Central memory CD8-positive, alpha-beta T cell (primary cell): ENCODE data around the gene CITED1.

Experiments used
- ATAC-seq: fragments of 150-1000 bp; cut with Tn5 transposase; replicated peaks from 2 replicates; pipeline ENCODE4 v1.10.0; 2022; ENCODE audit warnings: mild to moderate bottlenecking, moderate FRiP score, moderate number of reproducible peaks; ENCODE audit not compliant: poor library complexity, severe bottlenecking; ENCODE audit errors: extremely low read depth
- DNase-seq, 2 donors: peaks; one replicate each; pipeline ENCODE4 v3.0.0; 2021; ENCODE audit warnings: low spot score in 2 of 2
- H3K27ac Mint-ChIP-seq: one replicate; pipeline ENCODE4 v1.8.0; 2022; ENCODE audit warnings: low read depth, mild to moderate bottlenecking, moderate library complexity, mixed read lengths
- H3K27me3 Mint-ChIP-seq: one replicate; pipeline ENCODE4 v1.8.0; 2022; ENCODE audit warnings: mixed read lengths
- H3K36me3 Mint-ChIP-seq: one replicate; pipeline ENCODE4 v1.8.0; 2022; ENCODE audit warnings: mild to moderate bottlenecking, moderate library complexity, mixed read lengths; ENCODE audit not compliant: insufficient read depth
- H3K4me1 Mint-ChIP-seq: one replicate; pipeline ENCODE4 v1.8.0; 2022; ENCODE audit warnings: mixed read lengths
- H3K4me3 Mint-ChIP-seq: one replicate; pipeline ENCODE4 v1.8.0; 2022; ENCODE audit warnings: mild to moderate bottlenecking, moderate library complexity, mixed read lengths
- H3K9me3 Mint-ChIP-seq: one replicate; pipeline ENCODE4 v1.8.0; 2022; ENCODE audit warnings: mixed read lengths

Gene CITED1

DNA sequence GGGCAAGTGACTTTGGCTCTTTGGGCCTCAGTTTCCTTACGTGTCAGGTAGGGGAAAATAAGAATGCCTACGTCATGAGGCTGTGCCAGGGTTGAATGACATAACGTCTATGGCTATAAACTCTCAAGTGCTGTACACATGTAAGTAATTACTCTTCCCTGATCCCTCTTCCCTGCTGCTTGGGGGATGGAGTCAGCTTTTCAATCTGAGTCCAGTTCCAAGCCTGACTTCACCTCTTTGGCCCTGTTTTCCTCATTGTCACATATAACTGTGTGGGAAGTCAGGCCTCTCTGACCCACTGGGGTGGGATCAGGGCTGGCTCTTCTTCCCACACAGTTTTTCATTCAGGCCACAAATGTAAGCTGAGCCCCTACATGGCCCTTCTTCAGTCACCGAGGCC lies 11.4 kb upstream of the CITED1 start:
- Mint-ChIP-seq H3K9me3 (no peaks in the 10 kb centered on the region), H3K27me3 (no peaks in the 10 kb centered on the region), H3K36me3 (no peaks in the 10 kb centered on the region), H3K4me3 (no peak overlapping the region), H3K27ac (no peak overlapping the region), H3K4me1 (no peaks in the 10 kb centered on the region)
- ATAC-seq (no peak), DNase-seq (no peak)

DNA sequence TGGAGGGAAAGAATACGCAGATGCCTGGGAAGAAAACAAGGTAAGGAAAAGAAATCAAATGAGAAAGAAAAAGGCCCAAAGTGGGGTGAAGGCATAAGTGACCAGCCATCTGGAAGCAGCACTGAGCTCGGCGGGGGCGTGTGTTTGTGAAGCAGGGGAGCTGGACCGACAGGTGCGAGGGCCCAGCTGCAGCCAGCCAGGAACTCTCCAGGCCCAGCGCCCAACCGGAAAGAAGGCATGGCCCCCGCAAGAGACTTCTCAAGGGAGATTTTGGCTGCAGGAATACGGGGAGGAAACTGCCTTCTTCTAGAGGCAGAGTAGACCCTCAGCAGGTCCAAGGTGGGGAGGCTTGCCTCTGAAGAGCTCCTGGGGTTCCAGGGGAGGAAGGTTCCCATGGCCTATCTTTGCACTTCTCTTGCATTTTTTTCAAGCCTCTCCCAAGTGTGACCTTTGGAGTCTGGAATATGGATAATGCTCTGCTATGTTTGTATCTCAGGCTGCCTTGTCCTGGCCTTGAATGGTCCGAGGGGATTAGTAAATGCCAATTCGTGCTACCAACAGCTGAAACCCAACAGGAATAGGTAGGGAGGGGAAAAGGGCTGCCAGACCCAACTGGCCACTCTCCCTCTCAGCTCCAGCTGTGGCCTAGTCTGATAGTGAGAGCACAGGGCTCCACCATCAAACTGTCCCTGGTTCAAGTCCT lies 10.8 kb upstream of the CITED1 start:
- Mint-ChIP-seq H3K9me3 (no peaks in the 10 kb centered on the region), H3K27ac (no peak overlapping the region), H3K4me1 (no peaks in the 10 kb centered on the region), H3K27me3 (no peaks in the 10 kb centered on the region), H3K4me3 (no peak overlapping the region), H3K36me3 (no peaks in the 10 kb centered on the region)
- no peak for ATAC-seq
- DNase-seq: no peak

DNA sequence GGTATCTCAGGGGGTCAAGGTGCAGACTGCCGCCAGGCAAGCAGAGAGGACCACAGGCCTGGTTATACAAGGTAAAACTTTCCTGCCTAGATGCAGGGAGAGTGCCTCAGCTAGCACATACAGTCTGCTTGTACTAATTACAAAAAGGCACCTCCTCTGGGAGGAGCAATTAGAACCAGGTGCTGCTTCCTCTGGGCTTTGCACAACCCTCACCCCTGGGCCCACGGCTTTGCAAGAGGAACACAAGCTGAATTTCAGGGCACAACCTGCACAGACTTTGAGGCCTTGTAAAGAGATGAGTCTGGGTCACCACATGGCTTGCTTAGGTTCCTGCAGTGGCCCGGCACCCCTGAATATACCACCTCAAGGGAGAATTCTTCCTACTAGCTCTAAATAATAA lies 9.2 kb upstream of the CITED1 start:
- no peaks in the 10 kb centered on the region for H3K27me3 Mint-ChIP-seq
- no peak overlapping the region for H3K4me3 Mint-ChIP-seq
- ATAC-seq (no peak), DNase-seq (no peak)
- H3K9me3 Mint-ChIP-seq: no peaks in the 10 kb centered on the region
- H3K36me3 Mint-ChIP-seq: no peaks in the 10 kb centered on the region
- no peak overlapping the region for H3K27ac Mint-ChIP-seq
- H3K4me1 Mint-ChIP-seq: no peaks in the 10 kb centered on the region

DNA sequence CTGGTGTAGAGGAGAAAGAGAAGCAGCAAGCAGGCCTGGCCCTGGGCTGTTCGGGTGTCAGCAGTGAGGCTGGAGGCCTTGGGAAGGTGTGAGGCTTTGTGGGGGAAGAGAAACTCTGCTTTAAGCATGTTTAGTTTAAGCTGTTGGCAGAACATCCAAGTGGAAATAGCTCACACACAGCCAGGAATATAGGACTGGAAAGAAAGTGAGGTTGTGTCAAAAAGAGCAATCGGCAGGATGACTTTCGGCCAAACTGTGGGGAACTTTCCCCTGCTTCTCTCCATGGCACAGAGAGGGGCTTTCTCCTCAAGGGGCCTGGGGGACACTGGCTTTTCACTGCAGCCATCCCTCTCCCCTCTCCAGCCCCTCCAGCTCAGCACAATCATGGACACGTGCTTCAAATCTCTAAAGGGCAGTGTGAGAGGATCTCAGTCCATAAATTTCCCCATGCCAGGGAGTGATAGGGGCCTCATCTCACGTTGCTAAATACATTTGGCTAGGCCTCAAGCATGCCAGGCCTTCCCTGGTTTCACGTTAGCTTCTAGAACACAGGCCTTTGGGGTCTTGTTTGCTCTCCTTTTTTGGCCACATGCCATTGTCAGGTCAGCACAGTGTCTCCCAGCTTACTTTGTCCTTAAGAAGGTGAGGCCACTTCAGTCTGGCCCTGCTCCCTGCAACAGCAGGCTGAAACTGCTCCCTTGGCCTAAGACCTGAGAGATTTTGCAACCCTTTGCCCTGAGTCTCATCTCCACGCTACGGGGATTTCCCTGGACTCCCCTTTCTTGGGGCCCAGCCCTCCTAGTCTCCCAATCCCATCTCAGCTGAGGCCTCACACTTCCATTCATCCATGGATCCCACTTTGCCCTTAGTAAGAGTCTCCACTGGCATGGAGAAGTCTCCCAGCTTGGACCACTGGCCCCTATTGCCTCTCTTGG lies 8.3 kb upstream of the CITED1 start:
- H3K36me3 Mint-ChIP-seq: no peaks in the 10 kb centered on the region
- H3K9me3 Mint-ChIP-seq: no peaks in the 10 kb centered on the region
- H3K4me1 Mint-ChIP-seq: no peaks in the 10 kb centered on the region
- no peak overlapping the region for H3K4me3 Mint-ChIP-seq
- ATAC-seq (no peak), DNase-seq (no peak)
- H3K27ac Mint-ChIP-seq: no peak overlapping the region
- no peaks in the 10 kb centered on the region for H3K27me3 Mint-ChIP-seq

DNA sequence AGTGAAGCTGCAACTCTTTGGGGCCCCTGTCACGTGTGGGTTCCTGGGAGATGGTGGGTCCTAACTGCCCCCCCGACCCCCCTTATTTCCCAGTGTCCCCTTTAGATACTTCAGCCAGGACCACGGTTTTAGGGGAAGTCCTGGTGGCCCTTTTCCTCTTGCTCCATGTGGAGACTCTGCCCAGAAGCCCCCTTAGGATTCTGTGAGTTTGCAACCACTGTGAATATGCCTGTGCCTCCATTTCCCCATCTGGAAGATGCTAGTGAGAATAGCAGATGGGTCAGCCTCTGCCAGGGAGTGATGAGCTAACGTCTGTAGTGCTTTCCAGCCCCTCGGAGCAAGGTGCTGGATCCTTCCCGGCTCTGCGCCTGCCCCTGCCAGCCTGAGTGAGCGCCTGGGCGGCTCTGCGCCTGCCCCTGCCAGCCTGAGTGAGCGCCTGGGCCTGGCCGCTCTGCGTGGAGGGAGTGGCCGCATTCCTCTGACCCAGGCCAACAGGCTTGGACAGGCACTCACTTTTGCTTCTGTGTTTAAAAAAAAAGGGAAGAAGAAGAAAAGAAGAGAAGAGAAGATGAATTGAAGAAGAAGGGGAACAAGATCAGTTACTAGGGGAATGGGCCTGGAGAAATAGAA lies 6.7 kb upstream of the CITED1 start:
- ATAC-seq (no peak), DNase-seq (no peak)
- Mint-ChIP-seq H3K4me3 (no peak overlapping the region), H3K4me1 (peaks cover 12% of the 10 kb centered on the region), H3K36me3 (no peaks in the 10 kb centered on the region), H3K27ac (no peak overlapping the region), H3K27me3 (peaks cover 12% of the 10 kb centered on the region), H3K9me3 (no peaks in the 10 kb centered on the region)

DNA sequence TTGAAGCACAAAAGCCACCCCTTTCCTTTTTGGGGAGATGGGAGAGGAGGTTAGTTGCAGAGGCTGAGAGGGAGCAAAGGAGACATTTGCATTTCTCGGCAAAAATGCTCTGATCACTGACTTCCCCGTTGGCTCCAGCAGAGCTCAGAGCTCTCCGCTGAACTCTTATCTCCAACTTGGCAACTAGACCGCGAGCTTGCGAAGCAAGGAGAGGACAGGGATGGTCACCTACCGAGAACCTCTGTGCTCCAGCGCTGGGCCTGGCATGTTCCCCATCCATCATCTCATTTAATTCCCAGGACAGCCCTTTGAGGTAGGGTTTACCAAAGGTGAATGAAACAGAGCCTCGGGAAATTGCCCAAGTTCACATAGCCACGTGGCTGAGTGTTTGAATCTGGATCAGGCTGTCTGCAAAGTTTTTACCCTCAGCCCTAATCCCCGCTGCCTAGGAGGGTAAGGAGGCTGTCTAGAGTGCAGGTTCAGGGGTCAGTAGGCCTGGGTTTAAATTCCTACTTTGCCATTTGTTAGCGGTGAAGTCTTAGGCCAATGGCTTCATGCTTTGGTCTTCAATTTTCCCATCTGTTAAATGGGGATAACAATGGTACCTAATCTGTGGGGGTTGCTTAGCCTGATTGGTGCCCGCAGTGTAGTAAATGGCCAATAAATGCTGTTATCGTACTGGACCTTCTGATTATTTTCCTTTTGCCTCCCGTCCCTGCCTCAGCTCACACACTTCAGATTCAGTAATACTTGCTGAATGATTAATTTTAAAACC lies 3.8 kb upstream of the CITED1 start:
- Mint-ChIP-seq H3K9me3 (no peaks in the 10 kb centered on the region), H3K27ac (no peak overlapping the region), H3K4me3 (peak overlapping the region; percentile 75), H3K36me3 (no peaks in the 10 kb centered on the region), H3K4me1 (peaks cover 19% of the 10 kb centered on the region), H3K27me3 (peaks cover 33% of the 10 kb centered on the region)
- ATAC-seq (no peak), DNase-seq (no peak)

DNA sequence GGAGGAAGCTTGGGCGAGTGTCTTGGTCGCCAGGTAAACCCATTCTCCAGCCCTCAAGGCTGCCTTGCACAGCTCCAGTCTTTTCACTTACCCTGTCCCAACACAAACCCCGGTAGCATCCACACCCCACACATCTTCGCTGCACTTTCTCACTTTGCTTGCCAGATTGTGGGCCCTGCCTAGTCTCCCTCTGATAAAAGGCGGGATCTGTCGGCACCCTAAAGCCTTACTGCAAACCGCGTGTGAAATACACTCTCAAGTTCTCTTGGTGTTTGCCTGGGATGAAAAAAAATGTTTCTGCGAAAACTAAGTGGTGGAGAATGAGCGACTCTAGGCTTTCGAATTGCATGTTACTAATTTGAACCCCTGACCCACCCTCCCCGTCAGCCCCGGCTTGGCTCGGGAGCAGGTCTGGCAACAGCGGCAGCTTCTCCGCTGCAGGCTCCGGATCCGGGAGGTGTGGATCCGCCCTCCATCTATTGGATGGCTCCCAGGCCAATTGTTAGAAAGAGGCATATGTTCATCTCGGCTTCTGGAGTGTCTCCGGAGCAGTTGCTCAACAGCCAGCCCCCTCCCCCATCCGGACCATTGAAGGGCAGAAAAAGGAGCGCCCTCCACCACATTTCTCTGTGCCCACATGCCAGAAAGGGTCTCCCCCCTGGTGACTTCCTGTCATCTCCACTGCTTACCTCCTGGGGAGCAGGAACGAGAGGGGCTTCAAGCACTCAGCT lies 3.0 kb upstream of the CITED1 start:
- no peaks in the 10 kb centered on the region for H3K9me3 Mint-ChIP-seq
- no peak for DNase-seq
- H3K4me1 Mint-ChIP-seq: peaks cover 19% of the 10 kb centered on the region
- H3K36me3 Mint-ChIP-seq: no peaks in the 10 kb centered on the region
- H3K27me3 Mint-ChIP-seq: peaks cover 39% of the 10 kb centered on the region
- H3K27ac Mint-ChIP-seq: no peak overlapping the region
- peak overlapping the region; percentile 75 for H3K4me3 Mint-ChIP-seq
- ATAC-seq: no peak

DNA sequence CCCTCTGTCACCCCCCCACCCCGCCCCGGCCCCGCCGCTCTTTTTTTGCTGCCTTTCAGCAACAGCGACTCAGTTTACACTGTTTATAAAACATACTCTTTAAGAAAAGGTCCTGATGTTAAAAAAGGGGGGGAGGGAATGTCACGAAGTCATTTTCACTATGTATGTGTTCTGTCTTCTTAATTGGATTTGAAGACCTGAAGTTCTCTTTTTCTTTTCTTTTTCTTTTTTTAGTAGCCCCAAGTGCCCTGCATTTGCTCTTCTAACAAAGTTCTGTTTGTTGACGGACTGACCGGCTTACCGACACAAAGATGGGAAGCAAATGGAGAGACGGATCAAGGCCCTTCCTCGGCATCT lies 2.5 kb upstream of the CITED1 start:
- H3K9me3 Mint-ChIP-seq: no peaks in the 10 kb centered on the region
- peaks cover 43% of the 10 kb centered on the region for H3K27me3 Mint-ChIP-seq
- ATAC-seq (no peak), DNase-seq (no peak)
- peak overlapping the region; percentile 75 for H3K4me3 Mint-ChIP-seq
- H3K27ac Mint-ChIP-seq: no peak overlapping the region
- H3K36me3 Mint-ChIP-seq: no peaks in the 10 kb centered on the region
- H3K4me1 Mint-ChIP-seq: peaks cover 19% of the 10 kb centered on the region

DNA sequence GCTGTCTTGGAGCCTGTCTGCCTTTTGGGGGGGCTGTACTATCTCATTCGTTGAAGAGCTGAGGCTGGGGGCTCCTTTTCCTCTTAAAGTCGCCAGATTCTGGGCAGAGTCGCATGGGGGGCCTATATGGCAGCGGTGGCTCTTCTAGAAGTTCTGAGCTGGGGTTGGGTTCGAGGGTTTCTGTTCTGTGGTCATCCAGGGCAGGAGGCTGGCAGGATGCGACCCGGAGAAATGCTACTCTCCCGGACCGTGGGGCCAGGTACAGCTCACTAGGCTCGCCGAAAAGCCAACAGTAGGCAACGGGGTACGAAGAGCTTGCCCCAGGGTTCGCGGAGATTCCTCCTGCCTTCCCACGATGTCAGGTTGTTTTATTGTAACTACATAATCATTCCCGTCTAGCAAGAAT lies 1.9 kb upstream of the CITED1 start:
- Mint-ChIP-seq H3K36me3 (no peaks in the 10 kb centered on the region), H3K9me3 (no peaks in the 10 kb centered on the region), H3K4me1 (peaks cover 19% of the 10 kb centered on the region), H3K27me3 (peaks cover 49% of the 10 kb centered on the region), H3K4me3 (peak overlapping the region; percentile 93), H3K27ac (no peak overlapping the region)
- no peak for DNase-seq
- no peak for ATAC-seq

DNA sequence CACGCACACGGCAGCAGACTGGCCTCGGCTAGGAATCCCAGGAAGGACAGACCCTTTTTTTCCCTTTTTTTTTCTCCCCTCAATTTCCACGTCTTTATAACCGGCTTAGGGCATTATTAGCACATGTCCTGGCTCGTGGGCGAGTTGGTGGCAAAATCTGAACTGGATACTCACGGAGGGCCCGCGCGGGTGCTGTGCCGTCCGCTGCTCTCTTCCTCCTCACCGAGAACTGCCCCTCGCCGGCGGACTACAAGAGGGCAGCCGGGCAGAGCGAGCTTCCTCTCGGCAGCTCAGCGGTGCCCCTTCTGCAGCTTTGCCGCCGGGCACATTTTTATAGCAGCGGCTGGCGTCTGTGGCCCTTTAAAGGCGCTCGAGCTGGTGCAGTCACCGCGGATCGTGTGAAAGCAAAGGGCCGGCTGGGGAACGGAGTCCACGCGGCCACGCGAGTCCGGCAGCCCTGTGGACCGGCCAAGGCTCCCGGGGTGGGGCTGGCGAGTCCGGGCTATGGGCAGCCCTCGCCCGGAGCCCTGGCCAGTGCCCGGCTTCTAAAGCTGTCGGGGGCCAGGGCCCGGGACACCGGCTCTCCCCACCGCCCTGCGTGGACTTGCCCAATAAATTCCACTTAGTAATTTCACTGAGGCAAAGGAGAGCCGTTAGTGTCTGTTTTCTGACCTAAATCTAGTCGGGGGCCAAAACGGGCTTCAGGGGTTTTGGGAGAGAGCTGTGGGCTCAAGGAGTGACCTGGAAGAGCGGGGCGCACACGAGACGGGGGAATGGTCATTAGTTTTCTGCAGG lies 1.3 kb upstream of the CITED1 start:
- DNase-seq: no peak
- Mint-ChIP-seq H3K4me1 (peaks cover 19% of the 10 kb centered on the region), H3K27ac (peak overlapping the region; percentile 53)

DNA sequence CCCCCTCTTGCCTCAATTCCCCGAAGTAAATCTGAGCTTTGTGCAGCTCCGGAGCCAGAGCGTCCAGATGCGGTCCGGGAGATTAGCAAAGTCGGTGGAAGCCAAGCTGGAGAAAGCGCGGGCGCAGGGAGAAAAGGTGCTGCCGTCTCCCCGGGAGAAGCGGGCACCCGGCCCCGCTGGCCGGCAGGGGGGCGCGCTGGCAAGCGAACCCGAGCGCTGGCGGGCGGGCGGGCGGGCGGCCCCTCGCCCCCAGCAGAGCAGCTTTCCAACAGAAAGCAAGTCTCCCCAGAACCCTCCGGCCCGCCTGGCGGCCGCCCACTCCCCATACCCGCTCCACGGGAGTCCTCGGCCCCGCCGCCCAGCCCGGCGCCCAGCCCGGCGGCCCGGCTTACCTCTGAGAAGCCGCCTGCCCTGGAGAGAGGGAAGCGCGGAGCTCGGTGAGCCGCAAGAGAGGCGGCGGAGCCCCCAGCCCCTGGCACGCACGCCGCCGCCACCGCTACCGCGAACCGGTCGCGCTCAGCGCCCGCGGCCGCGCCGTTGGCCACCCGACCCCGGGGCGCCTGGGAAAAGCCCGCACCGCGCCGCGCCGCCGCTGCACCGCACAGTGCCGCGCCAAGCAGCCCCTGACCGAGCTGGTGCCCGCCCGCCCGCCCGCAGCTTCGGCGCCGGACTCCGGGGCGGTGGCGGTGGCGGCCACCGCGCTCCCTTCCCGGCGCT lies 529 bp upstream of the CITED1 start:
- DNase-seq (no peak), ATAC-seq (no peak)
- peaks cover 19% of the 10 kb centered on the region for H3K4me1 Mint-ChIP-seq
- H3K27me3 Mint-ChIP-seq: peaks cover 62% of the 10 kb centered on the region
- H3K27ac Mint-ChIP-seq: no peak overlapping the region
- peak overlapping the region; percentile 93 for H3K4me3 Mint-ChIP-seq
- no peaks in the 10 kb centered on the region for H3K9me3 Mint-ChIP-seq
- H3K36me3 Mint-ChIP-seq: no peaks in the 10 kb centered on the region

More for the DNA sequence above, 1.3 kb upstream of the CITED1 start:
- Mint-ChIP-seq H3K36me3 (no peaks in the 10 kb centered on the region), H3K4me3 (peak overlapping the region; percentile 93), H3K9me3 (no peaks in the 10 kb centered on the region), H3K27me3 (peaks cover 55% of the 10 kb centered on the region)
- ATAC-seq: peak; percentile 17
